Uterus (tissue), 4 donors: ENCODE results near the gene MRPS22. TPM values are rescaled to one million over a fixed set of nuclear protein-coding genes. Genes with fewer than 3 reads are reported as not detected.

Experiments
- DNase-seq, 2 donors: peaks; one replicate each; pipeline ENCODE4 v3.0.0-alpha.2; 2019 to 2020
- H3K27ac ChIP-seq, 2 donors: fragments of 200-600 bp; sonication (generic); 1 replicate in 1 of 2; 2 replicates in 1 of 2; pipeline ENCODE4 v1.5.1; 2016 to 2018
- H3K27me3 ChIP-seq, 2 donors: fragments of 200-600 bp; sonication (generic); one replicate each; pipeline ENCODE4 v1.5.1; 2018 to 2019; ENCODE audit warnings: control low read depth in 1 of 2
- H3K36me3 ChIP-seq, 2 donors: fragments of 200-600 bp; sonication (generic); one replicate each; pipeline ENCODE4 v1.5.1; 2019; ENCODE audit warnings: control low read depth in 1 of 2
- H3K4me1 ChIP-seq, 2 donors: fragments of 200-600 bp; sonication (generic); one replicate each; pipeline ENCODE4 v1.5.1; 2018 to 2019; ENCODE audit warnings: control low read depth in 1 of 2
- H3K4me3 ChIP-seq, 2 donors: fragments of 200-600 bp; sonication (generic); 1 replicate in 1 of 2; 2 replicates in 1 of 2; pipeline ENCODE4 v1.5.1; 2018 to 2019; ENCODE audit warnings: mild to moderate bottlenecking in 1 of 2
- H3K9me3 ChIP-seq, 2 donors: fragments of 200-600 bp; sonication (generic); one replicate each; pipeline ENCODE4 v1.5.1; 2019; ENCODE audit warnings: control low read depth in 1 of 2
- CTCF ChIP-seq, 4 experiments: fragments of 200-600 bp in 2 of 4; fragments of 450-650 bp in 2 of 4; sonication (generic) in 2 of 4; IDR thresholded peaks; one replicate each; pipeline ENCODE4 v1.5.1; 2016 to 2019; ENCODE audit warnings: antibody characterized with exemption in 4 of 4, mild to moderate bottlenecking in 2 of 4, moderate library complexity in 1 of 4
- POLR2A ChIP-seq, 2 donors: fragments of 450-650 bp; IDR thresholded peaks; one replicate each; pipeline ENCODE4 v1.6.1; 2016; ENCODE audit warnings: antibody characterized with exemption in 2 of 2, mild to moderate bottlenecking in 1 of 2, moderate library complexity in 1 of 2
- intact Hi-C: fragments of 100-400 bp; cut with DNase I; formaldehyde crosslinking; loops from one replicate; pipeline ENCODE4 v1.15.1; 2023; ENCODE audit warnings: low total_unique reads
- total RNA-seq, 4 donors: library from RNA; depleted of rRNA in 3 of 4; stranded (reverse); fragments of >200 nt in 3 of 4; gene quantifications; one replicate each; pipeline versions ENCODE4 v1.1.0 to v1.2.4, GENCODE V29; 2014 to 2023
- donor health status: DM: yes; HTN: yes; CAD: no.

The MRPS22 gene
- total RNA-seq, 4 donors from 2014 or later: 47.8 to 118 (median 76.5) TPM

- Histone ChIP-seq H3K9me3 (no peaks in the 10 kb centered on the region), H3K27me3 (no peaks in the 10 kb centered on the region), H3K4me1 (no peaks in the 10 kb centered on the region), H3K27ac (no peak overlapping the region), H3K4me3 (no peak overlapping the region), H3K36me3 (no peaks in the 10 kb centered on the region)
- DNase-seq: no peak
- intact Hi-C loops: loop anchor here (10.0 kb wide), 2 partner anchors 222 to 382 kb away; partner anchors contain the start of genes FOXL2 and FOXL2NB
- no peak for TF ChIP-seq POLR2A (IDR thresholded peaks at IDR 0.05)
- no peak for TF ChIP-seq CTCF (IDR thresholded peaks at IDR 0.05)
These were observed 17.1 kb upstream of the MRPS22 start for GRCh38 chr3:139326707-139327106.

- no peaks in the 10 kb centered on the region for H3K27me3 ChIP-seq
- intact Hi-C loops: loop anchor here (10.0 kb wide), 2 partner anchors 222 to 382 kb away; partner anchors contain the start of genes FOXL2 and FOXL2NB
- H3K9me3 ChIP-seq: no peaks in the 10 kb centered on the region
- no peaks in the 10 kb centered on the region for H3K36me3 ChIP-seq
- H3K4me3 ChIP-seq: no peak overlapping the region
- DNase-seq: no peak
- H3K27ac ChIP-seq: no peak overlapping the region
- no peaks in the 10 kb centered on the region for H3K4me1 ChIP-seq
- TF ChIP-seq CTCF (IDR thresholded peaks at IDR 0.05): no peak
- TF ChIP-seq POLR2A (IDR thresholded peaks at IDR 0.05): no peak
These were observed 16.6 kb upstream of the MRPS22 start for GRCh38 chr3:139327231-139327630.

- TF ChIP-seq POLR2A (IDR thresholded peaks at IDR 0.05): no peak
- no peak for TF ChIP-seq CTCF (IDR thresholded peaks at IDR 0.05)
- Histone ChIP-seq H3K4me3 (no peak overlapping the region), H3K27me3 (no peaks in the 10 kb centered on the region), H3K36me3 (no peaks in the 10 kb centered on the region), H3K4me1 (no peaks in the 10 kb centered on the region), H3K9me3 (no peaks in the 10 kb centered on the region), H3K27ac (no peak overlapping the region)
- intact Hi-C loops: loop anchor here (10.0 kb wide), 2 partner anchors 223 to 383 kb away; partner anchors contain the start of genes FOXL2 and FOXL2NB
- DNase-seq: no peak
These were observed 16.0 kb upstream of the MRPS22 start for GRCh38 chr3:139327861-139328260.

- no peaks in the 10 kb centered on the region for H3K4me1 ChIP-seq
- no peak for TF ChIP-seq POLR2A (IDR thresholded peaks at IDR 0.05)
- no peak for TF ChIP-seq CTCF (IDR thresholded peaks at IDR 0.05)
- H3K27ac ChIP-seq: no peak overlapping the region
- intact Hi-C loops: loop anchor here (10.0 kb wide), 2 partner anchors 224 to 384 kb away; partner anchors contain the start of genes FOXL2 and FOXL2NB
- H3K36me3 ChIP-seq: no peaks in the 10 kb centered on the region
- no peak for DNase-seq
- no peaks in the 10 kb centered on the region for H3K9me3 ChIP-seq
- no peaks in the 10 kb centered on the region for H3K27me3 ChIP-seq
- H3K4me3 ChIP-seq: no peak overlapping the region
These were observed 15.5 kb upstream of the MRPS22 start for GRCh38 chr3:139328356-139328755.

- Histone ChIP-seq H3K9me3 (no peaks in the 10 kb centered on the region), H3K4me1 (no peaks in the 10 kb centered on the region), H3K4me3 (no peak overlapping the region), H3K36me3 (no peaks in the 10 kb centered on the region), H3K27me3 (no peaks in the 10 kb centered on the region), H3K27ac (no peak overlapping the region)
- peak; percentile 79 to 80 for DNase-seq
- intact Hi-C loops: loop anchor here (10.0 kb wide), 2 partner anchors 225 to 385 kb away; partner anchors contain the start of genes FOXL2 and FOXL2NB
- TF ChIP-seq CTCF (IDR thresholded peaks at IDR 0.05): peak; percentile 96 to 100 (median 100)
- no peak for TF ChIP-seq POLR2A (IDR thresholded peaks at IDR 0.05)
These were observed 14.4 kb upstream of the MRPS22 start for GRCh38 chr3:139329364-139329850.
